HG03025 (cell line): ENCODE measurements around the gene BCO2.
A peak's percentile ranks its signal among the peaks of the same experiment; 100 is the strongest.

ENCODE experiments used
- ATAC-seq: cut with Tn5 transposase; IDR thresholded peaks from one replicate; pipeline ENCODE4 v1.9.1; 2021; ENCODE audit warnings: mild to moderate bottlenecking, moderate library complexity; ENCODE audit not compliant: unreplicated experiment, low FRiP score

Gene BCO2

GRCh38 chr11:112213753-112214152, 38.4 kb downstream of the BCO2 start:
- no peak for ATAC-seq

GRCh38 chr11:112215621-112216020, 40.3 kb downstream of the BCO2 start:
- no peak for ATAC-seq

DNA sequence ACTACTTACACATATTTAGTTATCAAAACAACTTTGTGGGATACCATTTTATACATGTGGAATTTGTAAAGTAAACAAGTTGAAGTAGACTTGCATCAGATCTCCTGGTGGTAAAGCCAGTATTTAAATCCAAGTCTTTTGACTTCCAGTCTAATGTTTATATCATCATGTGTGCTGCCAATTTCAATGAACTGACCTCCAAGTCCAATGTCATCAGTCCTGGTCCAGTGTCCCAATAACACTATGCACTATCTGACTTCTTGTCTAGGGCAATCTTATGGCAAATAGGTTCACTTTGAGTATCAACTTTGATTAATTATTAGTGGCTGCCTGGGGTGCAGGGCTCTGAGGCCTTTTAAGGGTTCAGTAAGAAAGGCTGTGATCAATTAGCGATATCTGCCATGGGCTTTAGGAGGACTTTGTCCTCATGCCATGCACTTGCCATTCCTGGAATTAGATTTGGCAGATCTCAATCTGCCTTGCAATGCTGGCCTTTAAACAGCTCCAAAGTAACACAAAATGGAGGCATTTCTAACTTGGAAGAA, 41.3 kb downstream of the BCO2 start:
- ATAC-seq, result no peak

DNA sequence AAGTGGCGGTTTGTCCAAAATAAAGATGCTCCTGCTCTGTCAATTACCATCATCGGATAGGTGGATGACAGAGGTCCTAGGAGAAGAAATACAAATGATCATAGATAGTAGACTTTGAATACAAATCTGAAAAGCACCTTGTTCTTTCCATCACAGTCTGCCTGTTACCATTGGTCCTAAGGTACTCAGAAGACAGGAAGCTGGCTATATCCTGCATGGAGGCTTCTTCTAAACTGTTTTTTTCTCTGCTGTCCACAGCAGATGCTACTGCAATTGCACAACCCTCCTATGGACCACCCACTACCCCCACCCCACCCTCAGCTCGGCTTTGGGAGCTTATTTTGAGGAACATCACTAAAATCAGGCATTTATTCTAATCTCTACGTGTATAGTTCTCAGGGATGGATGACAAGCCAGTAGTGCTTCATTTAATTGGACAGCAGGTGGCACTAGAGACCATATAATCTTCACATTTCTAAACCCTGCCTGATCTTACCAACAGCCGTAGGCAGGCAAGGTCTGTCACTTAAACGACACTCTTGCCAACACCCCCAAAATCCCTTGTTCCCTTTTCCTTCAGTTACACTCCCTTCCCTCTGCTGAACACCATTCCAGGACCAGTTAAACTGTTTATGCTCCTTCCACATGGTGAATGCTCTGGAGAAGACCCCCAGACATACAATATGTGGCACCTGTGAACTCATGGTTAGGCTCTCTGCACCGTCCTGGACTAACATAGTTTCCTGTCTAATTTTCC, 44.3 kb downstream of the BCO2 start:
- ATAC-seq, result peak; percentile 87

DNA sequence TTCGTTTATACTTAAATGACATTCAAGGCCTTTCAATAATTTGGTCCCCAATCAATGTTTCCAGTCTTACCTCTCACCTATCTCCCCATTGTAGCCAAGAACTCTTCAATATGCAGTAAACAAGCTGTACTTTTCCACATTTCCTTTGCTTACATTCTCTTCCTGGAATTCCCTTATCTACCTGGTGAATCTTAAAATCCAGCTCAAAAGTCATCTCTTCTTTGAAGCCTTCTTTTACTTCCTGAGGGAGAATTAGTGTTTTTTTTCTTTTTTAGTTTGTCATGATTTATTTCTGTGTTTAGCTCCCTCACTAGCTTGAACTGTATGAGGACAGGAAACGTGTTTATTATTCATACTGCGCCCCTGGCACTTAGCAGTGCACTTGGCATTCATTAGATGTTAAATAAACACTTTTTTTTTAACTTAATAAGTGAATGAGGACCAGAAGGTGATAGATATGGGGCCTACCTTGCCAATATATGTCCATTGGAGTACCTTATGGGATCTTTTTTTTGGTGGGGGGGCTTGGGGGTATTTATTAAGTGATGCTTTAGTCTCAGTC, 46.0 kb downstream of the BCO2 start:
- no peak for ATAC-seq

GRCh38 chr11:112222303-112222702, 47.0 kb downstream of the BCO2 start:
- ATAC-seq, result no peak

DNA sequence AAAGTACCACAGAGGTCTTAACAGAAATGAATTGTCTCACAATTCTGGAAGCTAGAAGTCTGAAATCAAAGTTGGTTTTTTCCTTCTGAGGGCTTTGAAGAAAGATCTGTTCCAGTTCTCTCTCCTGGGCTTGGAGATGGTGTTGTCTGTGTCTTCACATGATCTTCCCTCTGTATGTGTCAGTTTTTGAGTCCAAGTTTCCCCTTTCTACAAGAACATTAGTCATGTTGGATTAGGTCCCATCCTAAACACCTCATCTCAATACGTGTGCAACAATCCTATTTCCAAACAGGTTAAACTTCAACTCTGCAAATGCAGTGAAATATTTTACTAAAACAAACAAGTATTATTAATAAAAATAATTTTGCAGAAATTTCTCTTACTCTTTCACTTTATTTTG, 47.8 kb downstream of the BCO2 start:
- no peak for ATAC-seq

DNA sequence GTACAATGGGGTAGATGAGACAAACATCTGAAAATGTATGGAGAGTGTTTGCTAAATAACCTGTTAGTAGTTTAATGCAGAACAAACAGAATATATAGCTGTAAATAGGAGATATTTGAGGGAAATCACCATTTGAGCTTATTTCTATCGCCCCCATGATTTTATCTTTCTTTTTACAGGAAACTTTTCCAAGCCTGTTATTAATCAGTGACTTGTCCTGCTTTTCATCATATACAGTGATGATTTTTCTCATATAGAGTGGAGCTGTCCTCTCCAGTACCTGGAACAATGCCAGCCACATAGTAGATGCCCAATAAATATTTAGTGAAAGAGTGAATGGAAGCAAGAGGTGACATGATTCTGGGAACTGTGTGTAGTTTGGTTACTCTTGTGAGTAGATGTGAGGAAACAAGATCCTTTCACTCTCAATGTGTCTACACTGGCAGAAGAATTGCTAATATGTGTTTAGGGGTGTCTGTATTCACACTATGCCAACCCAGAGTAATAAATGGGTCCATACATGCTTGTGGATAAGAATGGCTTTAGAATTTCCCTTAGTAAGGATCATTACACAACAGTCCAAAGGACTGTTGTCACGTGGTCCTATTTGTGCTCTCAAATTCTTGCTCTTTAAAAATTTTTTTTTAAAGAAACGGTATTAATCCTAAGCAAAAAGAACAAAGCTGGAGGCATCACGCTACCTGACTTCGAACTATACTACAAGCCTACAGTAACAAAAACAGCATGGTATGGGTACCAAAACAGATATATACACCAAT, 48.6 kb downstream of the BCO2 start:
- ATAC-seq, result no peak

DNA sequence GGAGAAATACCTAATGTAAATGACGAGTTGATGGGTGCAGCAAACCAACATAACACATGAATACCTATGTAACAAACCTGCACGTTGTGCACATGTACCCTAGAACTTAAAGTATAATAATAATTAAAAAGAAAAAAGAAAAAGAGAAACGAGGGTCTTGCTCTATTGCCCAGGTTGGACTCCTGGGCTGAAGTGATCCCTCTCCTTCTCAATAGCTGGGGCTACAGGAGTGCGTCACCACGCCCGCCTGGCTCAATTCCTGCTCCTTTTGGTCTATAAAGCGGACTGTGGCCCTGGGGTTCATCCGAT, 50.4 kb downstream of the BCO2 start:
- no peak for ATAC-seq

- ATAC-seq, result peak; percentile 95
These were observed 50.9 kb downstream of the BCO2 start, which contains the start of gene PTS for GRCh38 chr11:112226062-112226830. PTS (plus strand) TSS chr11:112226428; CDS start chr11:112226444, 16 bp downstream.

GRCh38 chr11:112226831-112227401, 51.6 kb downstream of the BCO2 start:
- peak; percentile 48 for ATAC-seq

- ATAC-seq, result no peak
These were observed 52.2 kb downstream of the BCO2 start for GRCh38 chr11:112227471-112227870.

DNA sequence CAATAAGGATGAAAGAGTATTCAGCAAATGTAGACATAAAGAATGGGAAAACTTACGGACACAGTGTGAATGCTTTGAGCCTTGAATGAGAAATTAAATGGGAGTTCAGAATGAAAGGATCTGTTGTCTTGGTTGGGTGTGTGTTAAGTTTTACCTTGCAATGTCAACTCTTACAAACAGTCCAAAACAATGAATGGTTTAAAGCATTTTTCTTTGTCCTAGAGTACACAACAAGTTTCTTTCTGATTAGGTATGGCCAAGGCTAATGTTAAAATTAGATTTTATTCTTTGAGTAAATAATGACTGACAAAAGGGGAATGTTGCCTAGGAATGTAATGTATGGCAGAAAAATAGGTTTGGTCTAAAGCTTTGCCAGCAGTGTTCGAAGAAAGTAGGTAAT, 53.4 kb downstream of the BCO2 start:
- no peak for ATAC-seq

DNA sequence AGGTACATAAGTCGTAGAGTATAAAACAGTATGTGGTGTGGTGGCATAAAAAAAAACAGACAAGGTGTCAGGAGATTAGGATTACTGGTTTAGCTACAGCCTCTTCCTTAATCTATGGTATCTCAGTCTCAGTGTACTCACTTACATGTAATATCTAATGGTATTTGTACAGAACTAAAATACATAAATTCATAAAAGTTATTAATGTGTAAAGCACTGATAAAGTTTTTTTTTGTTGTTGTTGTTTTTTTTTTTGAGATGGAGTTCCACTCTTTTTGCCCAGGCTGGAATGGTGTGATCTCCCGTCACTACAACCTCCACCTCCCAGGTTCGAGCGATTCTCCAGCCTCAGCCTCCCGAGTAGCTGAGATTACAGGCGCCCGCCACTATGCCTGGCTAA, 53.8 kb downstream of the BCO2 start:
- ATAC-seq, result no peak

GRCh38 chr11:112229746-112230433, 54.6 kb downstream of the BCO2 start:
- ATAC-seq, result no peak

- no peak for ATAC-seq
These were observed 56.6 kb downstream of the BCO2 start for GRCh38 chr11:112231952-112232351.

- ATAC-seq, result no peak
These were observed 60.6 kb downstream of the BCO2 start for GRCh38 chr11:112235750-112236390.

DNA sequence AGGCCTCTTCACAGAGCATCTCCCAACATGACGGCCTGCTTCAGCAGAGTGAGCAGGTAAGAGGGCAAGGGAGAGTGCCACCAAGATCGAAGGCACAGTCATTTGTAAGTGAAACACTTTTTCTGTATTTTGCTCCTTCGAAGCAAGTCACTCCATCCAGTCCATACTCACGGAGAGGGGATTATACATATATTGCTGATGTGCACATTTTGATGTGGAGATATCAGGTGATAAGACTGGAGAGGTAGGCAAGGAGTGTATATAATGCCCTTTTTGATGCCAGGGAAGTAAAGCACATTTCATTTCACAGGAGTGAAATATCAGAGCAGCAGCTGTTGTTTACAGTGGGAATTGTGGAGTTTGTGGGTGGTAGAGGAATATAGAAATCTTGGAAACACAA, 62.1 kb downstream of the BCO2 start:
- no peak for ATAC-seq

- ATAC-seq, result no peak
These were observed 62.7 kb downstream of the BCO2 start for GRCh38 chr11:112238041-112238440.
